Adrenal gland (tissue), 12 donors: ENCODE measurements around the gene NOL4L. TPM values are rescaled to one million over a fixed set of nuclear protein-coding genes. Genes with fewer than 3 reads are reported as not detected.
A peak's percentile ranks its signal among the peaks of the same experiment; 100 is the strongest.

Source experiments
- DNase-seq, 7 donors: peaks; one replicate each; pipeline ENCODE4 v3.0.0-alpha.2; 2019 to 2020
- H3K27ac ChIP-seq, 5 donors: fragments of 200-600 bp; sonication (generic) in 4 of 5; 1 replicate in 3 of 5; 2 replicates in 2 of 5; pipeline versions ENCODE4 v1.5.1 to v1.8.0; 2016 to 2020; ENCODE audit warnings: mild to moderate bottlenecking in 1 of 5
- H3K27me3 ChIP-seq: fragments of 200-600 bp; 2 replicates; pipeline ENCODE4 v1.8.0; 2021
- H3K36me3 ChIP-seq, 2 donors: fragments of 200-600 bp; replicated peaks in 1 of 2; 1 replicate in 1 of 2; 2 replicates in 1 of 2; pipeline versions ENCODE4 v1.5.1 to v1.8.0; 2018 to 2022
- H3K4me1 ChIP-seq, 2 donors: fragments of 200-600 bp; replicated peaks in 1 of 2; 1 replicate in 1 of 2; 2 replicates in 1 of 2; pipeline versions ENCODE4 v1.5.1 to v1.8.0; 2018 to 2021
- H3K4me3 ChIP-seq, 4 donors: fragments of 200-600 bp; sonication (generic) in 3 of 4; one replicate each; pipeline ENCODE4 v1.5.1; 2016 to 2018
- H3K9me3 ChIP-seq, 3 donors: fragments of 200-600 bp; sonication (generic) in 1 of 3; replicated peaks in 1 of 3; 1 replicate in 2 of 3; 2 replicates in 1 of 3; pipeline versions ENCODE4 v1.5.1 to v1.8.0; 2016 to 2021
- CTCF ChIP-seq, 6 experiments: fragments of 450-650 bp in 4 of 6; fragments of 200-600 bp in 2 of 6; sonication (generic) in 1 of 6; IDR thresholded peaks; 1 replicate in 5 of 6; 2 replicates in 1 of 6; pipeline versions ENCODE4 v1.5.1 to v1.8.0; 2016 to 2021; ENCODE audit warnings: antibody characterized with exemption in 6 of 6, mild to moderate bottlenecking in 2 of 6, moderate library complexity in 1 of 6
- POLR2A ChIP-seq, 2 donors: fragments of 450-650 bp; IDR thresholded peaks; one replicate each; pipeline ENCODE4 v1.6.1; 2017; ENCODE audit warnings: antibody characterized with exemption in 2 of 2, mild to moderate bottlenecking in 2 of 2, moderate library complexity in 1 of 2
- WGBS, 4 donors: extraction: QIAGEN DNeasy Blood & Tissue Kit in 2 of 4; methylation state at CpG; one replicate each; pipeline versions ENCODE4 v1.1.5 to v1.1.7; 2013 to 2017; 5-methylcytosine and 5-hydroxymethylcytosine counted together
- intact Hi-C, 2 donors: fragments of 100-400 bp; cut with DNase I; formaldehyde crosslinking; loops; one replicate each; pipeline versions ENCODE4 v1.14.1 to v1.15.0; 2022 to 2023
- polyA plus RNA-seq, 3 donors: library from polyadenylated mRNA; stranded (reverse); fragments of 200-250 nt in 2 of 3; fragments of 350-450 nt in 1 of 3; fragmentation: Illumina TruSeq in 1 of 3; extraction: RNeasy Lipid Tissue Mini Kit (QIAGEN cat#74804) in 1 of 3; gene quantifications; one replicate each; pipeline ENCODE4 v1.2.3, GENCODE V29; 2013 to 2014
- total RNA-seq, 9 donors: library from RNA; depleted of rRNA in 4 of 9; stranded (reverse); fragments of >200 nt in 4 of 9; fragments of 120-200 nt in 1 of 9; fragmentation: NEBNext Ultra II Directional in 1 of 9; extraction: Animal tissue kit (Norgen Biotek cat#: 25700) in 1 of 9; gene quantifications; one replicate each; pipeline versions ENCODE4 v1.1.0 to v1.2.4, GENCODE V29; 2013 to 2023
- donor health status: healthy with polysubstance abuse.
- donor health status: Bipolar disorder and iron deficiency.
- donor health status: DM: yes; HTN: yes; CAD: no.
- donor health status: DM: no; HTN: no; CAD: no.
- donor health status: DM: no; HTN: no; CAD: no.
- donor health status: DM: yes; HTN: yes; CAD: no.

The NOL4L gene
- total and polyA plus RNA-seq, 12 donors: 6.4 to 30.4 (median 15.7) TPM

- no peak overlapping the region for H3K4me3 ChIP-seq
- TF ChIP-seq CTCF (IDR thresholded peaks at IDR 0.05) (no peak), POLR2A (IDR thresholded peaks at IDR 0.05) (no peak)
- no peaks in the 10 kb centered on the region for H3K9me3 ChIP-seq
- no peaks in the 10 kb centered on the region for H3K27me3 ChIP-seq
- H3K4me1 ChIP-seq: no peaks in the 10 kb centered on the region
- DNase-seq: peak in 5 of 7 donors; percentile 34 to 47 (median 36)
- H3K36me3 ChIP-seq: no peaks in the 10 kb centered on the region
- 54 to 67% (median 57%) methylated on average over 6 of the region's 6 CpGs for WGBS, 4 donors
- no peak overlapping the region for H3K27ac ChIP-seq
- intact Hi-C loops: loop anchor here in 1 of 2 donors (10.0 kb wide), 1 partner anchor 635 kb away; the partner anchor contains the start of gene XKR7
Observed at GRCh38 chr20:32599783-32600340, 14.7 kb upstream of the NOL4L start.

DNA sequence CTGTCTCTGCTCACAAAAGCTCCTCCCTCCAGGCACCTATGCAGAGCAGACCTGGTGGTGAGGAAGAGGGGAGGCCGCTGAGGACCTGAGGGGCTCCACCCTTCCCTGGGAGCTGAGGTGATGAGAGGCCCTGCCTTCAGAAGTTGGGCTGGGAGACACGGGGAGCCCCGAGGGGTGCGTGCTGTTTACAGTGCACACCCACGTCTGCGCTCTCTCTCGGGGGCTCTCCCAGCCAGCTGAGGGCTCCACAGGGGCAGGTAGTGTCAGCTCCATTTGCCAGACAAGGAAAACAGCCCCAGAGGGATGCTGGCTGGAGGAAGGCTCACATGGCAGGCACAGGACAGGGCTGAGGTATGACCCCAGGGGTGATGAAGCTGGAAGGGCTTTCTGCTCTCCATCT, 13.5 kb upstream of the NOL4L start:
- TF ChIP-seq CTCF (IDR thresholded peaks at IDR 0.05) (no peak), POLR2A (IDR thresholded peaks at IDR 0.05) (no peak)
- Histone ChIP-seq H3K36me3 (no peaks in the 10 kb centered on the region), H3K4me3 (no peak overlapping the region), H3K27ac (no peak overlapping the region), H3K4me1 (no peaks in the 10 kb centered on the region), H3K27me3 (no peaks in the 10 kb centered on the region), H3K9me3 (no peaks in the 10 kb centered on the region)
- no peak for DNase-seq
- WGBS, 4 donors: 60 to 86% (median 76%) methylated on average over 2 to 7 of the region's 7 CpGs
- intact Hi-C loops: loop anchor here in 1 of 2 donors (10.0 kb wide), 1 partner anchor 634 kb away; the partner anchor contains the start of gene XKR7

DNA sequence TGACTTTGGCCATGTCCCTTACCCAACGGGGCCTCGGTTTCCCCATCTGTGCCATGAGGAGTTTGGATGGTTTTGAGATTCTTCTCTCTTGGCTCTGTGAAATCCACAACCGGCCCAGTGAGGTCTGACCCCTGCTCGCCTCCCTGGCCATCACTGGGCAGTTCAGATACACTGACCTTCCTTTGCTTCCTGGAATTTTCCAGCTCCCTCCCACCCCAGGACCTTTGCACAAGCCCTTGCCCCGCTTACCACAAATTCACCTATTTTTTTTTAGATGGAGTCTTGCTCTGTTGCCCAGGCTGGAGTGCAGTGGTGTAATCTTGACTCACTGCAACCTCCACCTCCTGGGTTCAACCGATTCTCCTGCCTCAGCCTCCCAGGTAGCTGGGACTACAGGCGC, 12.6 kb upstream of the NOL4L start:
- Histone ChIP-seq H3K9me3 (no peaks in the 10 kb centered on the region), H3K4me1 (no peaks in the 10 kb centered on the region), H3K27me3 (no peaks in the 10 kb centered on the region), H3K4me3 (no peak overlapping the region), H3K36me3 (no peaks in the 10 kb centered on the region), H3K27ac (no peak overlapping the region)
- TF ChIP-seq CTCF (IDR thresholded peaks at IDR 0.05): no peak
- TF ChIP-seq POLR2A (IDR thresholded peaks at IDR 0.05): no peak
- no peak for DNase-seq
- intact Hi-C loops: loop anchor here in 1 of 2 donors (10.0 kb wide), 1 partner anchor 633 kb away; the partner anchor contains the start of gene XKR7
- WGBS, 4 donors: 67 to 93% (median 75%) methylated on average over 7 of the region's 7 CpGs

DNA sequence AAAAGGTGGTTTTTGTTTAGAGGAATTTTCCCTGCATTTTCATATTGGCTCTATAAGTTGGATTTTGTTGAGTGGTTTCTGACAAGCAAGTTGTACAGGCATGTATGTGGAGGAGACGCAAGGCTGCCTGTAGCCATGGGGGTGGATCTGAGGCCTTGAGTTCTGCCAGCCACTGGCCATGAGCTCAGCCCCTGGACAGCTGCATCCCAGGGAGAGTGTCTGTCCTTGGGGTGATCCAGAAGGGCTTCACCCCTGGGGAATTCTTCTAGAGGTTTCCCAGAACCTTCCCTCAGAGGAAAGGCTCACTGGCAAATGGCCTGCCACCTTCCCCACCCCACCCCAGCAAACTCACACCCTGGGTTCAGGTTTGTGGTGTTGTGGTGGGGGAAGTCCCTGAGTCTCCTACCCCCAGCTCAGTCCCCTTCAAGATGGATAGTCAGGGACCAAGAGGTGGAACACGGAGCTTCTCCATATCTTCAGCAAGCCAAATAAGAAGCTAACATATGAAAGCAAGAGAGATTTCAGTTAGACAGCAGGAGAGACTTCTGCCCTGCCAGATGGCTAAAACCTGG, 11.6 kb upstream of the NOL4L start:
- Histone ChIP-seq H3K4me3 (no peak overlapping the region), H3K9me3 (no peaks in the 10 kb centered on the region), H3K27ac (peak overlapping the region in 1 of 5 donors; percentile 44), H3K4me1 (no peaks in the 10 kb centered on the region), H3K27me3 (no peaks in the 10 kb centered on the region), H3K36me3 (no peaks in the 10 kb centered on the region)
- intact Hi-C loops: loop anchor here in 1 of 2 donors (10.0 kb wide), 1 partner anchor 632 kb away; the partner anchor contains the start of gene XKR7
- 33 to 88% (median 60%) methylated on average over 1 to 2 of the region's 2 CpGs for WGBS, 4 donors
- TF ChIP-seq CTCF (IDR thresholded peaks at IDR 0.05): no peak
- TF ChIP-seq POLR2A (IDR thresholded peaks at IDR 0.05): no peak
- DNase-seq: peak in 4 of 7 donors; percentile 48 to 61 (median 51)
